K562 (cell line): ENCODE results near the gene KCNH2. TPM values are rescaled to one million over a fixed set of nuclear protein-coding genes. Genes with fewer than 3 reads are reported as not detected.

Experiments
- MAFK ChIP-seq: IDR thresholded peaks from 2 replicates; pipeline ENCODE4 v1.6.1; 2011; ENCODE audit warnings: low read length, improper control_type of control experiment
- MTF1 ChIP-seq: fragments of 250-450 bp; sonication (Bioruptor Pico); IDR thresholded peaks from 2 replicates; pipeline ENCODE4 v1.9.0; 2021; ENCODE audit warnings: moderate library complexity, mild to moderate bottlenecking, inconsistent platforms, borderline replicate concordance
- NFXL1 ChIP-seq: fragments of 450-650 bp; formaldehyde crosslinking; IDR thresholded peaks from 2 replicates; pipeline ENCODE4 v1.4.0; 2021; ENCODE audit warnings: mild to moderate bottlenecking
- ZFPM2 ChIP-seq: fragments of 250-450 bp; sonication (Bioruptor Pico); IDR thresholded peaks from 2 replicates; pipeline ENCODE4 v1.5.1; 2022; ENCODE audit warnings: mild to moderate bottlenecking
- ZNF253 ChIP-seq: fragments of 250-450 bp; sonication (Bioruptor Pico); conservative IDR thresholded peaks from 2 replicates; pipeline ENCODE4 v1.6.1; 2021; ENCODE audit warnings: mild to moderate bottlenecking
- polyA plus RNA-seq, 8 experiments: library from polyadenylated mRNA; depleted of rRNA in 4 of 8; stranded (reverse) in 5 of 8; unstranded in 3 of 8; fragments of >200 nt; fragmentation: Nextera tagmentation in 2 of 8; fragmentation: Illumina TruSeq in 1 of 8; extraction: Ambion mirVana in 2 of 8; extraction: Trizol in 1 of 8; gene quantifications; 2 replicates each; pipeline versions ENCODE4 v1.2.1 to v1.2.3, GENCODE V29; 2011 to 2014; ENCODE audit warnings: inconsistent platforms in 1 of 8, missing spikeins in 1 of 8
- total RNA-seq, 7 experiments: library from RNA; depleted of rRNA in 6 of 7; stranded (reverse); fragments of >200 nt in 6 of 7; fragmentation: Illumina TruSeq in 2 of 7; extraction: Trizol in 2 of 7; gene quantifications; 2 replicates each; pipeline versions ENCODE4 v1.2.1 to v1.2.3, GENCODE V29; 2011 to 2021; ENCODE audit warnings: low replicate concordance in 1 of 7
- TF ChIP-seq, protein P1 (sequence below): fragments of 450-650 bp; conservative IDR thresholded peaks from 2 replicates; pipeline ENCODE4 v1.6.1; 2016; ENCODE audit warnings: missing genetic modification characterization, low read depth, mild to moderate bottlenecking, missing compliant biosample characterization, moderate library complexity
- TF ChIP-seq, protein P2 (sequence below): fragments of 450-650 bp; IDR thresholded peaks from 2 replicates; pipeline ENCODE4 v1.6.1; 2017; ENCODE audit warnings: antibody characterized with exemption, mild to moderate bottlenecking
- TF ChIP-seq, protein P3 (sequence below): fragments of 450-650 bp; IDR thresholded peaks from 2 replicates; pipeline ENCODE4 v1.6.1; 2016; ENCODE audit warnings: low read depth

Gene KCNH2
- total and polyA plus RNA-seq, 9 of the 15 experiments (the other 6 are each of a cell fraction or from before 2014, with no cell fraction given) = 18.1 to 368 (median 218) TPM

DNA sequence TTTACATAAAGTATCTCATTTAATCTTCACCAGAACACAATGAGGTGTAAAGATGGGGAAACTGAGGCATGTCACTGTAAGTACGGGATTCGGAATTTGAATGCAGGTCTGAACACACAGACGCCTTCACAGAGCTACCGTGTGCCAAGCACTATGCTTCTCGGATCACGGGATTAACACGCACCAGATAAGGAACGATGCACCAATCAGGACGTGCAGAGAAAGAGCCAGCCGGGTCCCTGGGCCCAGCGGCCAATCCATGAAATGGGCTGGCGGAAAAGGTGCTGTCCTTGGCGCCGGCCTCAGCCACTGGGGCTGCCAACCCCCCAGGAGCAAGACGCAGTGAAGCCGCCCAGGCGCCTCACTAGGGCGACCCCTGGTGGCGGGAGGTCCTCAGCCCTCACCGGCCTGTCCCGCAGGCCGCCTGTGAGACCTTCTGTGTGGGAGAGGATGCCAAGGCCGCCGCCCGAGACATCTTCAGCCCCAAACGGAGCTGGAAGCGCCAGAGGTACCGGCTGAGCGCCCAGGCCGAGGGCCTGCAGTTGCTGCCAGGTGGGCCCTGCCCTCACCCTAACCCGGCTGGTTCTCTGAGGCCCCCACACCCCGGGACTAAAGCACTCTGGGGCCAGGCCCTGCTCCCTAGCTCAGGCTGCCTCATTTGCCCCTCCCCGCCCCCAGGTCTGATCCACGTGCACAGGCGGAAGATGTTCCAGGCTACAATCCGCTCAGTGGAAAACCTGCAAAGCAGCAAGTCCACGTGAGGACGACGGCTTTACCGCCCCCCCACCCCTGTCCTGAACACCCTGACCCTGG is 30.6 kb upstream of the KCNH2 start (continued):
- TF ChIP-seq MTF1 = no peak
- TF ChIP-seq, protein P1, sequence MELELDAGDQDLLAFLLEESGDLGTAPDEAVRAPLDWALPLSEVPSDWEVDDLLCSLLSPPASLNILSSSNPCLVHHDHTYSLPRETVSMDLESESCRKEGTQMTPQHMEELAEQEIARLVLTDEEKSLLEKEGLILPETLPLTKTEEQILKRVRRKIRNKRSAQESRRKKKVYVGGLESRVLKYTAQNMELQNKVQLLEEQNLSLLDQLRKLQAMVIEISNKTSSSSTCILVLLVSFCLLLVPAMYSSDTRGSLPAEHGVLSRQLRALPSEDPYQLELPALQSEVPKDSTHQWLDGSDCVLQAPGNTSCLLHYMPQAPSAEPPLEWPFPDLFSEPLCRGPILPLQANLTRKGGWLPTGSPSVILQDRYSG (tag) = peak; percentile 71
- peak; percentile 64; the same call in 1 of the 2 replicates for TF ChIP-seq NFXL1 (CRISPR knock-in tag)
- TF ChIP-seq, protein P2, sequence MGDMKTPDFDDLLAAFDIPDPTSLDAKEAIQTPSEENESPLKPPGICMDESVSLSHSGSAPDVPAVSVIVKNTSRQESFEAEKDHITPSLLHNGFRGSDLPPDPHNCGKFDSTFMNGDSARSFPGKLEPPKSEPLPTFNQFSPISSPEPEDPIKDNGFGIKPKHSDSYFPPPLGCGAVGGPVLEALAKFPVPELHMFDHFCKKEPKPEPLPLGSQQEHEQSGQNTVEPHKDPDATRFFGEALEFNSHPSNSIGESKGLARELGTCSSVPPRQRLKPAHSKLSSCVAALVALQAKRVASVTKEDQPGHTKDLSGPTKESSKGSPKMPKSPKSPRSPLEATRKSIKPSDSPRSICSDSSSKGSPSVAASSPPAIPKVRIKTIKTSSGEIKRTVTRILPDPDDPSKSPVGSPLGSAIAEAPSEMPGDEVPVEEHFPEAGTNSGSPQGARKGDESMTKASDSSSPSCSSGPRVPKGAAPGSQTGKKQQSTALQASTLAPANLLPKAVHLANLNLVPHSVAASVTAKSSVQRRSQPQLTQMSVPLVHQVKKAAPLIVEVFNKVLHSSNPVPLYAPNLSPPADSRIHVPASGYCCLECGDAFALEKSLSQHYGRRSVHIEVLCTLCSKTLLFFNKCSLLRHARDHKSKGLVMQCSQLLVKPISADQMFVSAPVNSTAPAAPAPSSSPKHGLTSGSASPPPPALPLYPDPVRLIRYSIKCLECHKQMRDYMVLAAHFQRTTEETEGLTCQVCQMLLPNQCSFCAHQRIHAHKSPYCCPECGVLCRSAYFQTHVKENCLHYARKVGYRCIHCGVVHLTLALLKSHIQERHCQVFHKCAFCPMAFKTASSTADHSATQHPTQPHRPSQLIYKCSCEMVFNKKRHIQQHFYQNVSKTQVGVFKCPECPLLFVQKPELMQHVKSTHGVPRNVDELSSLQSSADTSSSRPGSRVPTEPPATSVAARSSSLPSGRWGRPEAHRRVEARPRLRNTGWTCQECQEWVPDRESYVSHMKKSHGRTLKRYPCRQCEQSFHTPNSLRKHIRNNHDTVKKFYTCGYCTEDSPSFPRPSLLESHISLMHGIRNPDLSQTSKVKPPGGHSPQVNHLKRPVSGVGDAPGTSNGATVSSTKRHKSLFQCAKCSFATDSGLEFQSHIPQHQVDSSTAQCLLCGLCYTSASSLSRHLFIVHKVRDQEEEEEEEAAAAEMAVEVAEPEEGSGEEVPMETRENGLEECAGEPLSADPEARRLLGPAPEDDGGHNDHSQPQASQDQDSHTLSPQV = peak; percentile 93
- TF ChIP-seq, protein P3, sequence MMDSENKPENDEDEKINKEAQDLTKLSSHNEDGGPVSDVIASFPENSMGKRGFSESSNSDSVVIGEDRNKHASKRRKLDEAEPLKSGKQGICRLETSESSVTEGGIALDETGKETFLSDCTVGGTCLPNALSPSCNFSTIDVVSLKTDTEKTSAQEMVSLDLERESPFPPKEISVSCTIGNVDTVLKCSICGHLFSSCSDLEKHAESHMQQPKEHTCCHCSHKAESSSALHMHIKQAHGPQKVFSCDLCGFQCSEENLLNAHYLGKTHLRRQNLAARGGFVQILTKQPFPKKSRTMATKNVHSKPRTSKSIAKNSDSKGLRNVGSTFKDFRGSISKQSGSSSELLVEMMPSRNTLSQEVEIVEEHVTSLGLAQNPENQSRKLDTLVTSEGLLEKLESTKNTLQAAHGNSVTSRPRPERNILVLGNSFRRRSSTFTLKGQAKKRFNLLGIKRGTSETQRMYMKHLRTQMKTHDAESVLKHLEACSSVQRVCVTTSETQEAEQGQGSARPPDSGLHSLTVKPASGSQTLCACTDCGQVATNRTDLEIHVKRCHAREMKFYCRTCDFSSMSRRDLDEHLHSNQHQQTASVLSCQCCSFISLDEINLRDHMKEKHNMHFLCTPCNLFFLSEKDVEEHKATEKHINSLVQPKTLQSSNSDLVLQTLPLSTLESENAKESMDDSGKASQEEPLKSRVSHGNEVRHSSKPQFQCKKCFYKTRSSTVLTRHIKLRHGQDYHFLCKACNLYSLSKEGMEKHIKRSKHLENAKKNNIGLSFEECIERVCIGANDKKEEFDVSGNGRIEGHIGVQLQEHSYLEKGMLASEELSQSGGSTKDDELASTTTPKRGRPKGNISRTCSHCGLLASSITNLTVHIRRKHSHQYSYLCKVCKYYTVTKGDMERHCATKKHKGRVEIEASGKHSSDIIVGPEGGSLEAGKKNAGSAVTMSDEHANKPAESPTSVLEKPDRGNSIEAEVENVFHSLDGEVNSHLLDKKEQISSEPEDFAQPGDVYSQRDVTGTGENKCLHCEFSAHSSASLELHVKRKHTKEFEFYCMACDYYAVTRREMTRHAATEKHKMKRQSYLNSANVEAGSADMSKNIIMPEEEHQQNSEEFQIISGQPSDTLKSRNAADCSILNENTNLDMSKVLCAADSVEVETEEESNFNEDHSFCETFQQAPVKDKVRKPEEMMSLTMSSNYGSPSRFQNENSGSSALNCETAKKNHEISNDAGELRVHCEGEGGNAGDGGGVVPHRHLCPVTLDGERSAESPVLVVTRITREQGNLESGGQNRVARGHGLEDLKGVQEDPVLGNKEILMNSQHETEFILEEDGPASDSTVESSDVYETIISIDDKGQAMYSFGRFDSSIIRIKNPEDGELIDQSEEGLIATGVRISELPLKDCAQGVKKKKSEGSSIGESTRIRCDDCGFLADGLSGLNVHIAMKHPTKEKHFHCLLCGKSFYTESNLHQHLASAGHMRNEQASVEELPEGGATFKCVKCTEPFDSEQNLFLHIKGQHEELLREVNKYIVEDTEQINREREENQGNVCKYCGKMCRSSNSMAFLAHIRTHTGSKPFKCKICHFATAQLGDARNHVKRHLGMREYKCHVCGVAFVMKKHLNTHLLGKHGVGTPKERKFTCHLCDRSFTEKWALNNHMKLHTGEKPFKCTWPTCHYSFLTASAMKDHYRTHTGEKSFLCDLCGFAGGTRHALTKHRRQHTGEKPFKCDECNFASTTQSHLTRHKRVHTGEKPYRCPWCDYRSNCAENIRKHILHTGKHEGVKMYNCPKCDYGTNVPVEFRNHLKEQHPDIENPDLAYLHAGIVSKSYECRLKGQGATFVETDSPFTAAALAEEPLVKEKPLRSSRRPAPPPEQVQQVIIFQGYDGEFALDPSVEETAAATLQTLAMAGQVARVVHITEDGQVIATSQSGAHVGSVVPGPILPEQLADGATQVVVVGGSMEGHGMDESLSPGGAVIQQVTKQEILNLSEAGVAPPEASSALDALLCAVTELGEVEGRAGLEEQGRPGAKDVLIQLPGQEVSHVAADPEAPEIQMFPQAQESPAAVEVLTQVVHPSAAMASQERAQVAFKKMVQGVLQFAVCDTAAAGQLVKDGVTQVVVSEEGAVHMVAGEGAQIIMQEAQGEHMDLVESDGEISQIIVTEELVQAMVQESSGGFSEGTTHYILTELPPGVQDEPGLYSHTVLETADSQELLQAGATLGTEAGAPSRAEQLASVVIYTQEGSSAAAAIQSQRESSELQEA = no peak
- no peak for TF ChIP-seq ZFPM2 (CRISPR knock-in tag)
- TF ChIP-seq ZNF253 (CRISPR knock-in tag) = no peak
- peak; percentile 32; the same call in 1 of the 2 replicates for TF ChIP-seq MAFK
